Naive thymus-derived CD8-positive, alpha-beta T cell (primary cell): ENCODE data around the gene DTD1. TPM values are rescaled to one million over a fixed set of nuclear protein-coding genes. Genes with fewer than 3 reads are reported as not detected.

ENCODE experiments used
- ATAC-seq, 2 donors: fragments of 150-1000 bp; cut with Tn5 transposase in 1 of 2; sonication (Bioruptor Pico), chemical (Tn5 transposase) in 1 of 2; 1 replicate in 1 of 2; 2 replicates in 1 of 2; pipeline ENCODE4 v1.10.0; 2021; ENCODE audit warnings: mild to moderate bottlenecking in 2 of 2, moderate library complexity in 2 of 2
- POLR2A ChIA-PET: fragments of 350-600 bp; sonication (Branson Sonifier 250); formaldehyde crosslinking; loops from one replicate; lab custom pipeline; 2021; ENCODE audit warnings: antibody characterized with exemption; lab: Charles Lee
- DNase-seq, 10 donors: peaks; one replicate each; pipeline versions ENCODE4 v3.0.0 to v3.0.0-alpha.2; 2020 to 2022
- H3K27ac Mint-ChIP-seq, 10 donors: one replicate each; pipeline ENCODE4 v1.8.0; 2020 to 2022; ENCODE audit warnings: mild to moderate bottlenecking in 10 of 10, mixed read lengths in 10 of 10, moderate library complexity in 4 of 10, inconsistent platforms in 1 of 10
- H3K27me3 Mint-ChIP-seq, 5 donors: one replicate each; pipeline ENCODE4 v1.8.0; 2021 to 2022; ENCODE audit warnings: mixed read lengths in 5 of 5
- H3K36me3 Mint-ChIP-seq, 3 donors: one replicate each; pipeline ENCODE4 v1.8.0; 2020 to 2022; ENCODE audit warnings: mixed read lengths in 3 of 3, mild to moderate bottlenecking in 2 of 3, inconsistent platforms in 1 of 3
- H3K4me1 Mint-ChIP-seq, 4 donors: one replicate each; pipeline ENCODE4 v1.8.0; 2021 to 2022; ENCODE audit warnings: mixed read lengths in 4 of 4
- H3K4me3 Mint-ChIP-seq, 10 donors: one replicate each; pipeline ENCODE4 v1.8.0; 2020 to 2022; ENCODE audit warnings: mild to moderate bottlenecking in 10 of 10, mixed read lengths in 10 of 10, moderate library complexity in 6 of 10, inconsistent platforms in 1 of 10
- H3K9me3 Mint-ChIP-seq, 9 donors: one replicate each; pipeline ENCODE4 v1.8.0; 2020 to 2022; ENCODE audit warnings: mixed read lengths in 9 of 9, mild to moderate bottlenecking in 3 of 9, inconsistent platforms in 1 of 9, moderate library complexity in 1 of 9
- polyA plus RNA-seq, 3 donors: library from polyadenylated mRNA; unstranded; fragments of 300-500 nt; fragmentation: Illumina TruSeq; gene quantifications; one replicate each; pipeline ENCODE4 v1.2.3, GENCODE V29; 2021
- total RNA-seq, 8 experiments: library from RNA in 2 of 8; stranded (reverse) in 2 of 8; gene quantifications; one replicate each; pipeline ENCODE4 v1.2.3 and lab custom pipeline; 2021 to 2026

DTD1 gene
- total and polyA plus RNA-seq, 5 experiments from 2014 or later, result 14.5 to 50.4 (median 33.9) TPM

DNA sequence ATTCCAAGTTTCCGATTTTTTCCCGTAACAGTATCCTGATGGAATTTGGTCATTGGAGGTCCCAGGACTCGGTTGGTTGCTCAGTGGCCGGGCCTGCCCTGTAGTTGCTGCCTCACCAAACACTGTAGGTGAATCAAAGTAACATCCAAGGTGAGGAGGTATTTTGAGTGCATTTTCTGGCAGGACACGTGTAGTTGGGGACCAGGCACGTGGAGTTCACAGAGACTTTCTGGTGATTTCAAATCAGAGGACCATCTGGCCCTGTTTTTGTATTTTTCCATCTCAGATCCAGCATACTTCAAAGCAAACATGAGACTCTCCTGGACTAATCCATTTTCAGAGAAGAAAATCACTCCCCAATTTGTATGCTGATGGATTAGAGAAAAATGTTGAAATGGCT lies 9.9 kb upstream of the DTD1 start:
- DNase-seq, result no peak
- Mint-ChIP-seq H3K27ac (no peak overlapping the region), H3K9me3 (no peaks in the 10 kb centered on the region), H3K4me3 (no peak overlapping the region), H3K36me3 (no peaks in the 10 kb centered on the region), H3K4me1 (peaks cover 0 to 5% (median 4%) of the 10 kb centered on the region in 4 donors), H3K27me3 (peaks cover 0 to 2% (median 0%) of the 10 kb centered on the region in 5 donors)
- POLR2A ChIA-PET, result no interaction called here
- ATAC-seq, result no peak

DNA sequence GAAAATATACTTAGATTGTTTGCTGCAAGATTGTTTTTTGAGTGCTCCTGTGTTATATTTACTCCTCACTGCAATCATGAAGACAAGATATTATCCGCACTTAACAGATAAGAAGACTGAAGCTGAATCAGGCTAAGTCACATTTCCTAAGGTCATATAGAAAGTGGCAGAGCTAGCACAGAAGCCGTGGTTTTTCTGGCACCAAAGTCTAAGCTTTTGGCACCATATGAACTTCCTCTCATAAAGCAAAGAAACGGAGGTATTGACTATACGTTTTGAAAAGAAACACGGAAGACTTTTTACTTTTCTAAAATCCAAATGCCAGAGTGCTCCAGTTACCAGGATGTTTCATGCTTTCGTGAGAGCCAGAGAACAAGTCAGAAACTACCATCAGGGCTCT lies 9.3 kb upstream of the DTD1 start:
- DNase-seq (no peak), ATAC-seq (no peak)
- Mint-ChIP-seq H3K9me3 (no peaks in the 10 kb centered on the region), H3K27me3 (peaks cover 0 to 3% (median under 1%) of the 10 kb centered on the region in 5 donors), H3K27ac (peak overlapping the region in 4 of 10 donors; percentile 6 to 74 (median 45)), H3K36me3 (no peaks in the 10 kb centered on the region), H3K4me1 (peaks cover 0 to 5% (median 4%) of the 10 kb centered on the region in 4 donors), H3K4me3 (peak overlapping the region in 4 of 10 donors; percentile 15 to 24 (median 19))
- POLR2A ChIA-PET, result no interaction called here

DNA sequence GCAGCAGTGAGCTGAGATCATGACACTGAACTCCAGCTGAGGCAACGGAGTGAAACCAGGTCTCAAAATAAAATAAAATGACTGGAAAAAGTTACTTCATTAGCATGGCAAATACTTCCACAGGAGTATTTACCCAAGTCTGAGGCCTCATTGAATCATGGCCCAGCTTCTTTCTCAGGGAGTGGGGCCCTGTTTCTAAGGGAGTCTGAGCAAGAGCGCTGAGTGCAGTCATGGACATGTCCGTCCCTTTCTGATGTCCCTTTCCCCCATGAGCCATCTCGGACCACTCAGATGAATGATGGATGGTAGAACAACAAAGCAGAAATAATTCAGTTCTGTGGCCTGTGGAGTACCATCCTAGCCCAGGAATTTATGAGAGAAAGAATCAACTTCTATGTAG lies 7.8 kb upstream of the DTD1 start:
- ATAC-seq (no peak), DNase-seq (no peak)
- H3K27me3 Mint-ChIP-seq, result peaks cover 4 to 14% (median 7%) of the 10 kb centered on the region in 5 donors
- POLR2A ChIA-PET, result no interaction called here
- no peaks in the 10 kb centered on the region for H3K9me3 Mint-ChIP-seq
- peaks cover 0 to 5% (median 4%) of the 10 kb centered on the region in 4 donors for H3K4me1 Mint-ChIP-seq
- no peak overlapping the region for H3K27ac Mint-ChIP-seq
- no peaks in the 10 kb centered on the region for H3K36me3 Mint-ChIP-seq
- H3K4me3 Mint-ChIP-seq, result no peak overlapping the region

DNA sequence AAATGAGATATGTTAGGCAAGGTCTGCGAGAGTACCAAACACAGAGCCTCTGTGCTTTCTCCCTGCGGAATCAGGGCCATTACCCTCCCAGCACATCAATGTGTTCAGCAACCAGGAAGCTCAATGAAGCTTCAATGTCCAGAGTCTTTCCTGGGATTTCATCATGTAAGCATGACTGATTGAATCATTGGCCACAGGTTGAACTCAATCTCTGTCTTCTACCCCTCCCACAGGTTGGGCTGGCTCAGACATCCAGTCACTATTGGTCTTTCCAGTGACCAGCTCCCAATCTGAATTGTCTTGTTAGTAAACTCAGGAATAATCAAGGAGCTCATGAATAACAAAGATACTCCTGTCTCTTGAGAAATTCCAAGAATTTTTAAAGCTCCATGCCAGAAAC lies 2.7 kb upstream of the DTD1 start:
- peaks cover 12 to 28% (median 22%) of the 10 kb centered on the region in 4 donors for H3K4me1 Mint-ChIP-seq
- H3K36me3 Mint-ChIP-seq, result no peaks in the 10 kb centered on the region
- no peaks in the 10 kb centered on the region for H3K9me3 Mint-ChIP-seq
- H3K27ac Mint-ChIP-seq, result no peak overlapping the region
- H3K4me3 Mint-ChIP-seq, result no peak overlapping the region
- no peak for DNase-seq
- POLR2A ChIA-PET, result interaction anchor here (0.7 kb wide), 2 partner anchors 17 to 91 kb away, joined by 3 read pairs; no protein-coding TSS in a partner anchor
- H3K27me3 Mint-ChIP-seq, result peaks cover 6 to 14% (median 7%) of the 10 kb centered on the region in 5 donors
- no peak for ATAC-seq

DNA sequence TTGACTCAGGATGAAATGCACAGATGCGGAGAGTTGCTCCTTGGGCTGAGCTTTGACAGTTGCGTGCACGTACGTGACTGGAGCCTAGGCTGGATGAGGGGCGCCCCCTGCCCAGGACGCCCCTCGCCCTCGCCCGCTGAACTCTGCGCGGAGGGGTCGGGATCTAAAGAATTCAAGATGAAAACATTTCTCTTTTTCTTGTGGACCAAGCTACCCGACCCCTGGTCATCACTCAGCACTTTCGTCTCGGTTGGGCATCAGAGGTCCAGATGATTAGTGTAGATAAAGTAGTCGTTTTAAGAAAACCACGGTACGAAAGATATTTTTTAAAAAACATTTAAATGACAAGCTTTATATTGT lies 700 bp downstream of the DTD1 start:
- no peaks in the 10 kb centered on the region for H3K36me3 Mint-ChIP-seq
- peaks cover 6 to 11% (median 7%) of the 10 kb centered on the region in 5 donors for H3K27me3 Mint-ChIP-seq
- ATAC-seq, result no peak
- H3K4me3 Mint-ChIP-seq, result peak overlapping the region; percentile 79 to 94 (median 90)
- H3K27ac Mint-ChIP-seq, result peak overlapping the region; percentile 88 to 97 (median 94)
- peaks cover 12 to 30% (median 27%) of the 10 kb centered on the region in 4 donors for H3K4me1 Mint-ChIP-seq
- H3K9me3 Mint-ChIP-seq, result no peaks in the 10 kb centered on the region
- POLR2A ChIA-PET, result interaction anchor here (0.6 to 1.7 kb wide), 8 partner anchors 20 to 300 kb away, joined by 3 to 8 read pairs (median 4); partner anchors contain the start of genes DZANK1, POLR3F, SEC23B and SMIM26
- DNase-seq, result no peak

DNA sequence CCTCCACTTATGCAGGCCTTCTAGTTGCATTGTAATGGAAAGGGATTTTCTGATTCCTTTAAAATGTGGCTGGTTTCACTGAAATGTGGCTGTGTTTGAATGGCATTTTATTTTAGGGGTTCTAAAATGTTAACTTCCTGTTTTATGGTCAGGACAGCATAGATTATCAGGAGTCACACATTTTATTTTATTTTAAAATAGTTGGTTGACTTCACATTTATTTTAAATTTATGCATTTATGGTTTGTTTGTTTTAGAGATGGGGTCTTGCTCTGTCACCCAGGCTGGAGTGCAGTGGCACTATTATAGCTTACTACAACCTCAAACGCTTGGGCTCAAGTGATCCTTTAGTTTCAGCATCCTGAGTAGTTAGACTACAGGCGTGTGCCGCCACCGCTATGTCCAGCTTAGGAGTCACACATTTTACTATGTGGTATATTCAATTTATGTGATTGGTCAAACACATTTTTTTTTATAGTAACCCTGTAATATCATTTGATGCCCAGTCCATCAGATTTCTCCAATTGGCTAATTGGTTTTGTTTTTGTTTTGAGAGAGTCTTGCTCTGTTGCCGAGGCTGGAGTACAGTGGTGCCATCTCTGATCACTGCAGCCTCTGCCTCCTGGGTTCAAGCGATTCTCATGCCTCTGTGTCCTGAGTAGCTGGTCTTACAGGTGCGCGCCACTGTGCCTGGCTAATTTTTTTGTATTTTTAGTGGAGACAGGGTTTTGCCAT lies 2.3 kb downstream of the DTD1 start:
- POLR2A ChIA-PET, result interaction anchor here (0.9 kb wide), 1 partner anchor 23 kb away, joined by 3 read pairs; no protein-coding TSS in a partner anchor
- ATAC-seq (no peak), DNase-seq (no peak)
- Mint-ChIP-seq H3K4me3 (peak overlapping the region in 5 of 10 donors; percentile 8 to 88 (median 71)), H3K4me1 (peaks cover 12 to 34% (median 28%) of the 10 kb centered on the region in 4 donors), H3K9me3 (no peaks in the 10 kb centered on the region), H3K27ac (peak overlapping the region; percentile 5 to 97 (median 66)), H3K27me3 (peaks cover 0 to 2% (median 0%) of the 10 kb centered on the region in 5 donors), H3K36me3 (peaks cover 0 to 7% (median 0%) of the 10 kb centered on the region in 3 donors)

DNA sequence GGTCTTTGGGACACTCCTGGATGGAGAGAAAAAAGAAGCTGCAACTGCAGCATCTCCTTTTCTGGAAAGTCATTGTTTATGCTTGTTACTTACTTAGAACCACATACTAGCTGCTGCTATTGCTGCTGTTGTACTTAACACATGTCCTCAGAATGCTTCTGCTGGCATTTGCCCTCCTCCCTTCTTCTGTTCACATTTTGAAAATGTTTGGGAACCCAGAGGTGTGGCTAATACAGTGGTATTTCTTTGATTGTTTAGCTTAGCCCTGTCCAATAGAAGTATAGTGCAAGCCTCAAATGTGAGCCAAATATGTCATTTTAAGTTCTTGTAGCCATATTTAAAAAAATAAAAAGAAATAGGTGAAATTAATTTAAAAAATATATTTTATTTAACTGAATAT lies 8.4 kb downstream of the DTD1 start:
- Mint-ChIP-seq H3K9me3 (no peaks in the 10 kb centered on the region), H3K4me3 (no peak overlapping the region), H3K27ac (no peak overlapping the region), H3K27me3 (no peaks in the 10 kb centered on the region), H3K36me3 (peaks cover 4 to 55% (median 34%) of the 10 kb centered on the region in 3 donors), H3K4me1 (peaks cover 0 to 6% (median 2%) of the 10 kb centered on the region in 4 donors)
- ATAC-seq (no peak), DNase-seq (no peak)
- POLR2A ChIA-PET, result no interaction called here

DNA sequence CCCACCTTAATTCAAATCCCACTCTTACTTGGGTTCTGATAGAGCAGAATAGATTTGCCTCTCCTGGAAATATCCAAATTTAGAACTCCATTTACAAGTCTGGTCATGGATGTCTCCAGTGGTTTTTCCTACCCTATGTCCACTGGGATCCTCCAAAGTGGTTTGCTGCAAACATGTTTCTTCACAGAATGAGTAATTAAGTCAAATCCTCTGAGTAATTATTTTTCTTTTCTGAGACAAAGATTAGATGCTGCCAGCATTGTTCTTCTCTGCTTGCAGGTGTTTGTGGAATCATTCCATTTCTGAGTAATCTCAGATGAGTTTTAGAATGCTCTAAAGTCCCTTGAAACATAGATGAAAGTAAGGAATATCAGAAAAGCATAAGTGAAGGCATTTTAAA lies 21.9 kb downstream of the DTD1 start:
- ATAC-seq (no peak), DNase-seq (no peak)
- H3K27me3 Mint-ChIP-seq, result no peaks in the 10 kb centered on the region
- no peaks in the 10 kb centered on the region for H3K9me3 Mint-ChIP-seq
- H3K4me3 Mint-ChIP-seq, result no peak overlapping the region
- peaks cover 0 to 4% (median 2%) of the 10 kb centered on the region in 4 donors for H3K4me1 Mint-ChIP-seq
- POLR2A ChIA-PET, result interaction anchor here (1.1 kb wide), 1 partner anchor 21 kb away, joined by 3 read pairs; no protein-coding TSS in a partner anchor
- peak overlapping the region in 1 of 10 donors; percentile 5 for H3K27ac Mint-ChIP-seq
- peaks cover 0 to 34% (median 8%) of the 10 kb centered on the region in 3 donors for H3K36me3 Mint-ChIP-seq

DNA sequence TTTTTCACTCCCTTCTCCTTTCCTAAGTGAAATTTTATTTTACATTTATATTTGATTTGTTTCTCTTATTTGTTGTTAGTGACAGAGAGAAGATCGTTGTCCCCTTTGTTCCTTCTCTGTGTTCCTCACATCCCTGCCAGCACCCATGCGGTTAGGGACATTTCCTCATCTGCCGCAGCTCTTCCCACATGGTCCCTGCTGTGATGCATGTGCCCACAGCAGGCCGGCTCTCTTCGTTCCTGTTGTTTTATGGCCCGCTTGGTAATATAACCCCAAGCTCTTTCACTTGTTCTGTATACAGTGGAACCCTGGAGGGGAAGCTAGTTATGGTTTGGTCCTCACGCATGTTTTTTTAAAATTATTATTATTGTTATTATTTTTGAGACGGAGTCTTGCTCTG lies 23.6 kb downstream of the DTD1 start:
- Mint-ChIP-seq H3K9me3 (no peaks in the 10 kb centered on the region), H3K36me3 (peaks cover 0 to 42% (median 12%) of the 10 kb centered on the region in 3 donors), H3K4me3 (no peak overlapping the region), H3K27ac (no peak overlapping the region), H3K27me3 (no peaks in the 10 kb centered on the region), H3K4me1 (peaks cover 0 to 9% (median 6%) of the 10 kb centered on the region in 4 donors)
- POLR2A ChIA-PET, result no interaction called here
- ATAC-seq (no peak), DNase-seq (no peak)

DNA sequence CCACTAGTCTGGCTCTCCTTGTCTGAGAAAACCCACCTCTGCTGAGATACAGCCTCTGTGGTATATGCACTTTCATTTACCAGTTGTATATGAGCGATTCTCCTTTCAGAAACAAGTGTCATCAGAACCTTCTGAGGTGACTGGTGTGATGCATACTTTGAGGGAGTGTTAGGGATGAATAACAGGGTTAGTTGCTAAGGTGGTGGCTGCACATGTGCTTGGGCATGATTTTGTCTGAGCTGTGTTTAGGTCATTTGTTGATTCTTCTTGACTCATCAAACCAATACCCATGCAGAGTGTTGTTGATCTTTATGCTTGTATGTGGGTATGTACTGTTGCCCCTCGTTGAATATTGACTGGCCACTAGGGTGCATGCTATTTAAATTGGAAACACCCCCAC lies 25.7 kb downstream of the DTD1 start:
- Mint-ChIP-seq H3K9me3 (no peaks in the 10 kb centered on the region), H3K4me1 (peaks cover 0 to 9% (median 6%) of the 10 kb centered on the region in 4 donors), H3K4me3 (no peak overlapping the region), H3K36me3 (peaks cover 4 to 56% (median 20%) of the 10 kb centered on the region in 3 donors), H3K27me3 (no peaks in the 10 kb centered on the region), H3K27ac (peak overlapping the region in 2 of 10 donors; percentile 6 to 15)
- no peak for ATAC-seq
- DNase-seq, result no peak
- POLR2A ChIA-PET, result interaction anchor here (0.5 kb wide), 1 partner anchor 41 kb away, joined by 3 read pairs; no protein-coding TSS in a partner anchor

DNA sequence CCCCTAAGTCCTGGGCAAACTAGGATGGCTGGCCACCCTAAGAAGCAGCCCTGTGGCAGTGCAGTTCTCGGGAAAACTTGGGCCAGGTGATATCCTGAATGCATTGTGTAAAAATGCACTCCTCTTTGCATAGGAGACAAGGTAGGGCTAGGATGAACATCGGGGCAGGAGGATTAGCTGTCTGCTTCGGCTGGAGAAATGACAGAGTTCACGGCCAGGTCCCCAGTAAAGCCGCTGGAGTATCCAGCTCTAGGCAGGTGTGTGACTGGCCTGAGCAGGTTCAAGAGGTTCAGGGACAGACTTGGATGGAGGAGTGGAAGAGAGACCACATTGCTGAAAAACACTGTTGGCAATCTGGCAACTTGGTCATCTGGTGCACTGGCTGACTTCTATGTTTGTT lies 26.4 kb downstream of the DTD1 start:
- Mint-ChIP-seq H3K9me3 (no peaks in the 10 kb centered on the region), H3K27ac (peak overlapping the region in 3 of 10 donors; percentile 46 to 74 (median 47)), H3K4me1 (peaks cover 0 to 9% (median 6%) of the 10 kb centered on the region in 4 donors), H3K27me3 (no peaks in the 10 kb centered on the region), H3K36me3 (peaks cover 4 to 56% (median 23%) of the 10 kb centered on the region in 3 donors), H3K4me3 (no peak overlapping the region)
- POLR2A ChIA-PET, result no interaction called here
- ATAC-seq (no peak), DNase-seq (no peak)

DNA sequence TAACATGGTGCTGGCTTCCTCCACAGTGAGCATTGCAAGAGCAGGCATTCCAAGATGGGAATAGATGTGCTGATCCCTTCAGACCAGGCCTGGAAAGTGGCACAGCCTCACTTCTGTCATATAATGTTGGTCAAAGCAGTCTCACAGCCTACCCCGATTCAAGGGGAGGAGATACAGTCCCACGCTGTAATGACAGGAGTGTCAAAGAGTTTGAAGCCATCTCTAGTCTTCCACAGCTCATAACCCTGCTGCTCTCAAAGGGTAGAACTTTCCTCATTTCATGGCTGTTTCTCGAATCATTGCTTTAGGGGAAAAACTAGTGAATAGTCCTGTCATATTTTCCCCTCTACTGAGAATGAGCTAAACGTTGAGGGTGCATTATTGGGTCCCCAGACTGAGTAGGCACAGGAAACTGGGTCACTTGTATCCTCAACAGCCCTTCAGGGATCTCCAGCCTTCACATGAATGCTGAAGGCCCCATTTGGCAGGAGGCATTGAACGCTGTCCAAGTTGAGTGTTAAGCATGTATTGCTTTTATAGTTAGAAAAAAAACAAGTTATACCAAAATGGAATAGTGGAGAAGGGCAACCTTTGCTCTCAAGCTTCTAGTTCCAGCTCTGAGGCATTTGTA lies 27.3 kb downstream of the DTD1 start:
- Mint-ChIP-seq H3K27me3 (no peaks in the 10 kb centered on the region), H3K4me1 (peaks cover 0 to 9% (median 6%) of the 10 kb centered on the region in 4 donors), H3K36me3 (peaks cover 4 to 50% (median 20%) of the 10 kb centered on the region in 3 donors), H3K4me3 (no peak overlapping the region), H3K9me3 (no peaks in the 10 kb centered on the region), H3K27ac (peak overlapping the region in 3 of 10 donors; percentile 9 to 74 (median 58))
- DNase-seq (no peak), ATAC-seq (no peak)
- POLR2A ChIA-PET, result no interaction called here

DNA sequence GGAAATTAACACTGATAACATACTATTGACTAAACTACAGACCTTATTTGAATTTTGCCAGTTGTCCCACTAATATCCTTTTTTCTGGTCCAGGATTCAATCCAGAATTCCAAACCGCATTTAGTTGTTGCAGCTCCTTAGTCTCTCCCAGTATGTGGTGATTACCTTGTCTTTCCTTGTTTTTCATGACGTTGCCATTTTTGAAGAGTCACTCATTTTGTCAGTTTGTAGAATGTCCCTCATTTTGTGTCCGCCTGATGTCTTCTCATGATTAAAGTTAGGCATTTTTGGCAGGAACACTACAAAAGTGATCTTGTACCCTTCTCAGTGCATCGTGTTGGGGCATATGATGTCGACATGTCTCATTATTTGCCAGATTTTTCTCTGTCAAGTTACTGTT lies 33.1 kb downstream of the DTD1 start:
- Mint-ChIP-seq H3K36me3 (peaks cover 4 to 42% (median 15%) of the 10 kb centered on the region in 3 donors), H3K27ac (no peak overlapping the region), H3K4me3 (no peak overlapping the region), H3K27me3 (no peaks in the 10 kb centered on the region), H3K4me1 (peaks cover 0 to 3% (median 2%) of the 10 kb centered on the region in 4 donors), H3K9me3 (no peaks in the 10 kb centered on the region)
- DNase-seq (no peak), ATAC-seq (no peak)
- POLR2A ChIA-PET, result no interaction called here
